Measurements from ENCODE around the gene ZNF658.
A peak's percentile ranks its signal among the peaks of the same experiment; 100 is the strongest.
"Not testable (repeated sequence)": the region's sequence is repeated elsewhere in the genome, so short reads cannot be mapped to it uniquely, and the experiment has no call there.

Gene ZNF658

GRCh38 chr9:66900490-66901131 is at the start of gene ZNF658:
Gene ZNF658 (plus strand): TSS chr9:66900725. CDS start chr9:66903562, 2,837 bp downstream.
- DNase-seq (ENCODE audit: low read depth in 2 of 2, low spot score in 1 of 2), result peak; percentile 35 to 39

DNA sequence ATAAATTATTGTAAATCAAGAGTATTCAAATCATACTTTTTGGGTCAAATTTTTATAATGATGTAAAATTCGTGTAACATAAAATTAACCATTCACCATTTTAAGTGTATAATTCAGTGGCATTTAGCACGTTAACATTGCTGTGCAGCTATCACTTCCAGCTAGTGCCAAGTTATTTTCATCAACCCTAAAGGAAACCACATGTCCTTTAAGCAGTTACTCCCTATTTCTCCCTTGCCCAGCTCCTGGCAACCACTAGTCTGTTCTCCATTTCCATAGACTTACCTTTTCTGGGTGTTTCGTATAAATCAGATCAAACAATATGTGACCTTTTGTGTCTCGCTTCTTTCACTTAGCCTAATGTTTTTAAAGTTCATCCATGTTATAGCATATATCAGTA is 38.8 kb upstream of the ZNF658 start:
- DNase-seq (ENCODE audit: low read depth in 2 of 2, low spot score in 1 of 2), result not testable (repeated sequence)

DNA sequence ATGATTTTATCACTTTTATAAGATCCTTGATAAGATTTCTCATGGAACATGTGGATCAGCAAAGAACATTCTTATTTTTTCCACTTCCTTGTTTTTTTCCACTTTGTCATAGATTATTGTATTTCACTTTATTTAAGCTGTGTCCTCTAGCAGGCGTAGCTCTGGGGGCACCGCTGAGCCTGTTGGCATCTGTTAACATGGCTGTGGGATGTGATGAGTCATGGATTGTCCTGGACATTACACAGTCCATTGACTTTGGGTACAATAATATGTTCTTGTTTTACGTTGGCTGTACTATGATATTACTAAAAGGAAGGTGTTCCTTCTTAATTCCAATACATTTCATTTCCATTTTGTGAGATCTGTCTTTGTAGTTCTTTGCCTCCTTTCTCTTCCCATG is 31.9 kb upstream of the ZNF658 start:
- not testable (repeated sequence) for DNase-seq (ENCODE audit: low read depth in 2 of 2, low spot score in 1 of 2)

GRCh38 chr9:66880605-66881004 is 19.9 kb upstream of the ZNF658 start:
- DNase-seq (ENCODE audit: low read depth in 2 of 2, low spot score in 1 of 2), result not testable (repeated sequence)

GRCh38 chr9:66881847-66882246 is 18.7 kb upstream of the ZNF658 start:
- DNase-seq (ENCODE audit: low read depth in 2 of 2, low spot score in 1 of 2), result not testable (repeated sequence)

- DNase-seq (ENCODE audit: low read depth in 2 of 2, low spot score in 1 of 2), result not testable (repeated sequence)
Measured at GRCh38 chr9:66890334-66890733, 10.2 kb upstream of the ZNF658 start.

DNA sequence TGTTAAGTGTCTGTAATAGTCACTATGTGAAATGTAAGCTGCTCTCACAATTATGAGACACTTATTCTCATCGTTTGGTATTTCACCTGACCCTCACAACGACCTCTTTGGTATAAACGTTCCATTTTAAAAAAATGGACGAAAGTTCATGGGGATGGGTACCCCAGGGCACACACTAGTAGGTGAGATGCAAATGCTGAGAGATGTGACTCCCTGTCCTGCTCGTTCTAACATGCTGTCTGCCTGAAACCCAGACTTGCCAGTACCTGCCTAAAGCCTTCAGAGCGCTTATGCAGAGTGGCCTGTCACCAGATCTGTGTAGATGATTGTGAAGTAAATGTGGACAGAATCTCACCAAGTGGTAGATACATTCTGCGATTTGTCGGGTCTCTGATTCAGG is 616 bp downstream of the ZNF658 start:
- not testable (repeated sequence) for DNase-seq (ENCODE audit: low read depth in 2 of 2, low spot score in 1 of 2)

DNA sequence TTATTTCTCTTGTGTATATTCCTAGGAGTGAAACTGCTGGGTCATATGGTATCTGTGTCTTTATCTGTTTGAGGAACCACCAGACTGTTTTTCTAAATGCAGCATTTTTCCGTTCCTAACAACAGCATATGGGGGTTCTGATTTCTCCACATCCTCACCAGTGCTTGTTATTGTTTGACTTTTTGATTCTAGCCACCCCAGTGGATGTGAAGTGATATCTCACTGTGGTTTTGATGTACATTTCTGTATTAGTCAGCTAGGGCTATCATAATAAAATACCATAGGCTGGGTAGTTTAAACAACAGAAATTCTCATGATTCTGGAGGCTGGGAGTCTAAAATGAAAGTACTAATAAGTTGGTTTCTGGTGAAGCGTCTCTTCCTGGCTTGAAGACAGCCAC is 9.0 kb downstream of the ZNF658 start:
- DNase-seq (ENCODE audit: low read depth in 2 of 2, low spot score in 1 of 2), result not testable (repeated sequence)

DNA sequence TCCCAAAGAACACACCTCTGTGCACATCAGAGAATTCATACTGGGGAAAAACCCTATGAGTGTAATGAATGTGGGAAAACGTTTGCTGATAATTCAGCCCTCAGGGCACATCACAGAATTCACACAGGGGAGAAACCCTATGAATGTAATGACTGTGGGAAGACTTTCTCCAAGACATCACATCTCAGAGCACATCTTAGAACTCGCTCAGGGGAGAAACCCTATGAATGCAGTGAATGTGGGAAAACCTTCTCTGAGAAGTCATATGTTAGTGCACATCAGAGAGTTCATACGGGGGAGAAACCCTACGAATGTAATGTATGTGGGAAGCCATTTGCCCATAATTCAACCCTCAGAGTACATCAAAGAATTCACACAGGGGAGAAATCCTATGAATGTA is 19.5 kb downstream of the ZNF658 start:
- not testable (repeated sequence) for DNase-seq (ENCODE audit: low read depth in 2 of 2, low spot score in 1 of 2)

GRCh38 chr9:66936194-66936870 is 35.8 kb downstream of the ZNF658 start:
- DNase-seq (ENCODE audit: low read depth in 2 of 2, low spot score in 1 of 2), result not testable (repeated sequence)

GRCh38 chr9:66937662-66938061 is 37.1 kb downstream of the ZNF658 start:
- not testable (repeated sequence) for DNase-seq (ENCODE audit: low read depth in 2 of 2, low spot score in 1 of 2)

GRCh38 chr9:66938322-66938721 is 37.8 kb downstream of the ZNF658 start:
- DNase-seq (ENCODE audit: low read depth in 2 of 2, low spot score in 1 of 2), result not testable (repeated sequence)

DNA sequence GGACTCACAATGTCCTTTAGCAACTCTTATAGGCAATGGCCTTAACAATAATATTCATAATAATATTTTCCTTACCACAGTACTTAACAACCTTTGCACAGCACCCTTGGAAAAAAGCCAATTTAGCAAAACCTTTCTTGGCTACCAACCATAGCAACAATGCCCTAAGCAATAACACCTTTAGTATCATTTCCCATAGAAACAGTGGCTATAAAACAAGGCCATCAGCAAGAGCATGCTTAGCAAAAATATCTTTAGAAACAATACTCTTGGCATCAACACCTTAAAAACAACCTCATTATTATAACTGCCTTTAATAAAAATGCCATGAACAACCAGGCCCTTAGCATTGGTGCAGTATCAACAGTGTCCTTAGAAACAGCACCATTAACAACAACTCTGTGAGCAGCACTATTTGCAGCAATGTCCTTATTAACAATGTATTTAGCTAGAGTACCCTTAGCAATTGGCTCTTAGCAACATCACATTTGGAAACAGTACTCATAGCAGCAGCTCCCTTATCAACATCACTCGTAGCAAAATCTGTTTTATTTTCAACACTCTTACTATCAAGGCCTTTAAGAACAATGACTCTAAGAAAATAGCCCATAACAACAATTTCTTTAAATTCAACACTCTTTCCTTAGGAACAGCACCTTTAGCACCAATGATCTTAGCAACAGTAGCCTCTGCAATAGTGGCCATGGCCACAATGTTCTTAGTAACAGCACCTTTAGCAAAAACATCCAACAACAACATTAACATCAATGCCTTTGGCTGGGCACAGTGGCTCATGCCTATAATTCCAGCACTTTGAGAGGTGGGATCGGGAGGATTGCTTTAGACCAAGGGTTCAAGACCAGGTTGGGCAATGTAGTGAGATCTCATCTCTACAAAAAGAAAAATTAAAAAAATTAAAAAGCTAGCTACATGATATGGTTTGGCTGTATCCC is 39.6 kb downstream of the ZNF658 start:
- DNase-seq (ENCODE audit: low read depth in 2 of 2, low spot score in 1 of 2), result not testable (repeated sequence)

DNA sequence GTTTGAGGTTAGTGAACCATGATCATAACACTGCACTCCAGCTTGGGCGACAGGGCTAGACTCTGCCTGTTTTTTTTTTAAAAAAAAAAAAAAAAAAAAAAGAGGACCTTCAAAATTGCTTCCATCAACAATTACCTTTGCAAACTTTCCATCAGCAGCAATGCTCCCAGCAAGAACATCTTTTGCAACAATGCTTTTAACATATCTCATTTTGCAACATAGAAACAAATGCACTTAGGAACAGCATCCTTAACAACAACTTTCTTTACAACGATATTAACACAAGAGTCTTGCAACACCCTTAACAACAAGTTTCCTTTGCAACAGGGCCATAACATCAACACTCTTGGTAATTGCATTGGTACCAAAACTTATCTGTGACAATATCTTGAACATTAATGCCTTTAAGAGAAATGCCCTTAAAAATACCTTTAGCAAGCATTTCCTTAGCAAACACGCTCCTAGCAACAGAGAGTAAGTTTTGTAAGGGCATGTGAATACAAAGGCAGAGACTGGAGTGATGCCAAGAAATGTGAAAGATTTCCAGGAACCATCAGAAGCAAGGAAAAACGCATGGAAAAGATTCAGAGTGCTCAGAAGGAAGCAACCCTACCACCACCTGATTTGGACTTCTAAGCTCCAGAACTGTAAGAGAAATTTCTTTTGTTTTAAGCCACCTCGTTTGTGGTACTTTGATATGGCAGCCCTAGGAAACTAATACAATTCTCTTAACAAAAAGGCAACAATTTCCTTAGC is 42.1 kb downstream of the ZNF658 start:
- DNase-seq (ENCODE audit: low read depth in 2 of 2, low spot score in 1 of 2), result not testable (repeated sequence)

DNA sequence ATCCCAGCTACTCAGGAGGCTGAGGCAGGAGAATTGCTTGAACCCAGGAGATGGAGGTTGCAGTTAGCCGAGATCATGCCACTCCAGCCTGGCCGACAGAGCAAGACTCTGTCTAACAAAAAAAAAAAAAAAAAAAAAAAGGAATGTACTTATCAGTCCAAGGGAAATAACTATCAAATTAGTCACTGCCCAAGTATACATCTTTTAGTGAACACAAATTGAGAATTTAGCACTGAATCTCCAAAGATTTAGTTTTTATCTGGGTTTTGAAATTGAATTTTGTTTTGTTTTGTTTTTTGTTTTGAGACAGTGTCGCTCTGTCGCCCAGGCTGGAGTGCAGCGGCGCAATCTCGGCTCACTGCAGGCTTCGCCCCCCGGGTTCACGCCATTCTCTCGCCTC is 52.1 kb downstream of the ZNF658 start:
- not testable (repeated sequence) for DNase-seq (ENCODE audit: low read depth in 2 of 2, low spot score in 1 of 2)
